SIG-M5 (cell line): ENCODE results near the gene FBRSL1.

Experiments used
- DNase-seq: peaks from one replicate; lab custom pipeline; 2025; lab: John Stamatoyannopoulos, UW

Gene FBRSL1

DNA sequence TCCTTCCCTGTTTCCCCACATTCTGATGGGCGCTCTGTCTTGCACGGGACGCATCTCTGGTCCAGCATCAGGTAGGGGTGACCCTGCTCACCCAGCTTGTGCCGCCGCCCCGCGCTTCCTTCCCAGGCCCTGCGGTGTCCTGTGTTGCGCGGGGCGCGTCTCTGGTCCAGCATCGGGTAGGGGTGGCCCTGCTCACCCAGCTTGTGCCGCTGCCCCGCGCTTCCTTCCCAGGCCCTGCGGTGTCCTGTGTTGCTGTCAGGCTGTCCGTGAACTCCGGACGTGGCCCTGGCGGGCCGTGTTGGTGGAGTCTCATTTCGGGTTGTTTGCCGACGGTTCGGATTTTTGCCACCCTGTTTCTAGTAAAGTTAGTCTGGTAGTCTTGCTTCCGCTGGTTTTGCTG lies 6.8 kb downstream of the FBRSL1 start:
- no peak for DNase-seq

DNA sequence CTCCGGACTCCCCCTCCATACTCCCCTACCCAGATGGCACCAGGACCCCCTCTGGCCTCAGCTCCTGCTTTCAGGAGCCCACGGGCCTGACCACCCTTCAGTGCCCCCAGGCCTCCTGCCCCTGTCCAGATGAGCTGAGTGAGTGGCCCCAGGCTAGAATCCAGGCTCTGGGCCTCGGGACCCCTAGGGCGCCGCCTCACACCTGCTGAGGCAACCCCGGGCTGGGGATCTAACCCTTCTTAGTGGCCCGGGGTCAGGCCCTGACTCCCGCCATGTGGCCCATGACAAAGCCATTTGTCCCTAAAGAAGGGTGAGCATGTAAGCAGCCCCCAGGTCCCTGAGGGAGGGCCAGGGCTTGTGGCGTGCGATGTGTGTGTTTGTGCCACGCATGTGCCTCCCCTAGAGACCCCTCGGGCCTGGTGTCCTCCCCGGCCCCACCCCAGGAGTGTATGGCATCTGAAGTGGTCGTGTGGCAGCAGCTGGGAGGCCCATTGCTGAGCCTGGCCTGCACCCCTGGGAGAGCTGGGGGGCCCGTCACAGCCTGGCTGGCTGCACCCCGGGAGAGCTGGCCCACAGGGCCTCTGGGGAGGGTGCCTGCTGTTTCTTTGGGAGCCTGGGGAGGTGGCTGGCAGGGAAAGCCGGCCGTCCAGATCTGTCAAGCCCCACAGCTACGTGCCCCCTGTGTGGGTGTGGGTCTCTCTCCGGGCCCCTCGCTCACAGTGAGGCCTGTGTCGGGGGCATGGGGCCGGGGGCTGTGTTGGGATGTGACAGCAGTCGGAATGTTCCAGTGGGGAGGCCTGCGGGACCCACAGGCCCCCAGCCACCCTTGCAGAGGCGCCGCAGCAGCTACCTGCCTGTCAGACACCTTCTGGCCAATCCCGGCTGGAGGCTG lies 7.8 kb downstream of the FBRSL1 start:
- no peak for DNase-seq

GRCh38 chr12:132498931-132499330 lies 9.0 kb downstream of the FBRSL1 start:
- no peak for DNase-seq

DNA sequence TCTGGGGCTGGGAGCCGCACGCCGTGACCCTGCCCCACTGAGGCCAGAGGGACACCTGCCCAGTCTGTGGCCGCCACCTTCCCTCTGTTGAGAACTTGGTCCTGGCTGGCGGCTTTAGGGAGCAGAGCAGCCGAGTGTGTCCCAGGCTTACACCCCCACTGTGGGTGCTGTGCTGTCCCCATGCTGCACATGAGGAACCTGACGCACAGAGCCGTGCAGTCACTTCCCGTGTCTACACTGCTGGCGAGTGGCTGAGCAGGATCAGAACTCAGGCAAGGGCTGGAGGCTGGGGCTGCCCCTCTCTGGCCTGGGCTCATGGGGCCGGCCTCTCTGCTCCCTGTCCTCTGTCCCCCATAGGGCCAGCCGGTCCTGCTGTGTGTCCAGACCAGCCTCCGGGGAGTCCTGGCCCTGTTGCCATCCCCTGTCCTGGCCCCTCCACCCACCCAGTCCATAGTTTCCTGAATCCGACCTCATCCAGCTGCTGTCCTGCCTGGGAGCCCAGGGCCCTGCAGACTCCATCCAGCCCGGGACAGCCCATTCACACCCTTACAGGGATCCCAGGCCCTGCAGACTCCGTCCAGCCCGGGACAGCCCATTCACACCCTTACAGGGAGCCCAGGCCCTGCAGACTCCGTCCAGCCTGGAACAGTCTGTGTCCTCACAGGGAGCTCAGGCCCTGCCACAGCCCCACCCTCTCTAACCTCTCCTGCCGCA lies 10.3 kb downstream of the FBRSL1 start:
- DNase-seq = no peak

GRCh38 chr12:132500856-132501180 lies 10.9 kb downstream of the FBRSL1 start:
- DNase-seq = no peak

- DNase-seq = no peak
These were observed 11.4 kb downstream of the FBRSL1 start for GRCh38 chr12:132501204-132501940.

GRCh38 chr12:132502149-132502881 lies 12.4 kb downstream of the FBRSL1 start:
- no peak for DNase-seq

- DNase-seq = no peak
These were observed 12.9 kb downstream of the FBRSL1 start for GRCh38 chr12:132502882-132503193.

GRCh38 chr12:132503618-132504204 lies 13.8 kb downstream of the FBRSL1 start:
- DNase-seq = no peak

GRCh38 chr12:132505105-132505851 lies 15.3 kb downstream of the FBRSL1 start:
- DNase-seq = no peak

- no peak for DNase-seq
These were observed 15.9 kb downstream of the FBRSL1 start for GRCh38 chr12:132505852-132506219.

DNA sequence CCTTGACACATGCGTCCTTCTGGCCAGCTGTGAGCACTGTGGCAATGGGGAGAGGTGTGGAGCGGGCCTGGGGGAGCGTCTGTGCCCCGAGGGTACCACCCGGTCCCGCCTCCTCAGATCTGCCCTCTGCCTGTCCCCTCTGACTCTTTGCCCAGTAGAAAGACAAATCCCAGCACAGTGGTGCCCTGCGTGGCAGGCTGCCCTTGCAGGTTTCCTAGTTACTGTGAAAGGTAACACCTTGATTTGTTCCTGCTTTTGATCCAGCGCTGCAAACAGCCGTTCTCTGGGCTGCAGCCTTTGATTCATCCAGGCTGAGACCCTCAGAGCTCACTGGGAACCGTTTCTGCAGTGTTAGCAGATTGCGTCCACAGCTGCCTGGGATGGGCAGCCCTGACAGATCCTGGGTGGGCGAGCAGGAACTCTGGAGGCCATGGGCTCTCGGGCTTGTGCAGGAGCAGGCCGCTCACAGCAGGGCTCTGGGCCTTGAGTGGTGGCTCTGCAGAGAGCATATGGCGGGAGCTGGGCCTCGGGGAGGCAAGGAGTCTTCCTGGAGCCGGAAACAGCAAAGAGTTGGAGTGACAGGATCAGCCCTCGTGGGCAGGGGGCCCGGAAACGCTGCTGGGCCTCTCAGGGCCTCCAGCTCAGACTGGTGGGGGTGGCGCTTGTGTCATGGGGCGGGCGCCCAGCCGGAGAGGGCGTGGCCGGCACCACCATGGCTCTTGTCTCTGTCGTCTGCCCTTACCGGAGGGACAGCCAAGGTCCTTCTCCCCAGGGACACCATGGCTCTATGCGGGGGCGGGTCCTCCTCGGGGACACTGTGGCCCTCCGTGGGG lies 16.6 kb downstream of the FBRSL1 start:
- no peak for DNase-seq

DNA sequence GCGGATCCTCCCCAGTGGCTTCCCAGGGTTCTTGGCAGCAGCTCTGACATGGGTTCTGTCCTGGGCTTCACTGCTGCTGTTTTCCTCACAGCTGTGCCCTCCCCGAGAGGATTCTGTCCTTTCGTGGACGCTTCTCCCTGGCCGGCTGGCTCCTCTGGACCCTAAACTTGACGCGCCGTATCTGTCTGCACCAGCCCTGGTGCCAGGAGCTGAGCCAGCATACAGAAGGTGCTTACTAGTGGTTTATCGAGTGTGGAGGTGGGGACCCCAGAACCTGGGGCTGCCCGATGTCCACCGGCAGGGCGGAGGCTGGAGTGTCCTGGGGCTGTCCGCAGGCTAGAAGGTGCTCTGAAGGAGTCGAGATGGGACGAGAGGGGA lies 17.2 kb downstream of the FBRSL1 start:
- DNase-seq = no peak

DNA sequence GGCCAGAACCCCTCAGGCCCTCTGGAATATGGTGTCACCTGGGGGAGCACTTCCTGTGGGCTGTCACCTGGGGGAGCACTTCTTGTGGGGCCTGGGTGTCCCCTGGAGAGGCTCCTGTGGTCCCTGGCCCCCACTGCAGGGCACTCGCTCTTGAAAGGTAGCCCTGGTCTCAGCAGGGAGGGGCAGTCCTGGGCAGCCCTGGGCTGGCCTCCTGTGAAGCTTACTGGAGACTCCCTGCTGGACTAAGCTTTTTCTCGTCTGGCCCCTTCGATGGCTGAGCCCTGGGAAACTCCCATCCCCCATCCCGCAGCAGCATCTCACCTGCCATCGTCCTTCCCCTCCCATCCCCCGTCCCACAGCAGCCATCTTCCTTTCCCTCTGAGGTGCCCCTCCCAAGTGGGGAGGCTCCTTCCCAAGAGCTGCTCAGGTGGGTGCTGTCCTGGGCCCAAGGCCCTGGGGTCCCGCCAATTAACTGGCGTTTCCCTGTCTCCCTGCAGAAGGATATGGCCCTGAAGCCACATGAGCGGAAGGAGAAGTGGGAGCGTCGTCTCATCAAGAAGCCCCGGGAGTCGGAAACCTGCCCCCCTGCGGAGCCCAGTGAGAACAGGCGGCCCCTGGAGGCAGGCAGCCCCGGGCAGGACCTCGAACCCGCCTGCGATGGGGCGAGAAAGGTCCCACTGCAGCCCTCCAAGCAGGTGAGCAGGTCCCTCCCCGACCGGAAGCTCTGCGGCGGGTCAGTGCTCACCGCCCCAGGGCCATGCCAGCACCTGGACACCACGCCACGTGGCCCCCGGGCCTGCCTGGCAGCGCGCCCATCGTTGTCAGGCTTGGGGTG lies 17.9 kb downstream of the FBRSL1 start:
- no peak for DNase-seq

- DNase-seq = no peak
These were observed 18.5 kb downstream of the FBRSL1 start for GRCh38 chr12:132508491-132508740.

GRCh38 chr12:132508860-132509732 lies 19.1 kb downstream of the FBRSL1 start:
- DNase-seq = no peak

- DNase-seq = no peak
These were observed 20.3 kb downstream of the FBRSL1 start for GRCh38 chr12:132510111-132510724.

DNA sequence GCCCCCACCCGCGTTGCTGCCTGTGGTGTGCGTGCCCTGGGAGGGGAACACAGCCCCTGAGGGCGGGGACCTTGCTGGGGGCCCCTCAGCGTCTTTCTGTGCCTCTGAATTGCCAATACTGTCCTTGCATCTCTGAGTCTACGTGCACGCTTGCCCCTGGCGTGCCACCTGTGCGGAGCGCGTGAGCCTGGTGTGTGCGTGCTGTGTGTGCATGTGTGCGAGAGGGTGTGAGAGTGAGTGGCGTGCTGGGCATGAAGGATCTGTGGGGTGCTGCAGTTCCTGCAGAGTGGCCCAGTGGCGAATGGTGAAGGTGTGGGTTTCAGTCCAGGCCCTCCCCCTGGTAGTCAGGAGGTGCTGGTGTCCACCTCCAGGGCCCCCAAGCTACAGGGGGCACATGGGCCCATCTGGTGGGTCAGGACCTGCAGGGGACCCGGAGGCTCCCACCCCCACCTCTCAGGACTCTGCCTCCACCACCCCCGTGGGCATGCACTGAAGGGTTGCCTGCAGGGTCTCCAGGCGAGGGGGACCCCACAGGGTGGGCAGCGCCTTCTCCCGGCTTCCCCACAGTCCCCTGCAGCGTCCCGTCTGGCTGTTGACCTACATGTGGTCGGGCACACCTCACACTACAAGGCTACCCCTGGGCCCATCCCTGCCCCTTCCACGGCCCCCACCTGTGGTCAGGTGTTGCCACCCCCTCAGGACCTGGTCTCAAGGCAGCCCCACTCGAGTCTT lies 21.0 kb downstream of the FBRSL1 start:
- DNase-seq = no peak
